NCI-H82 treated with DMSO at 0.1 percent for 48 hours (cell line): Measurements from ENCODE around the gene ZNF273.
"Not testable (repeated sequence)": the region's sequence is repeated elsewhere in the genome, so short reads cannot be mapped to it uniquely, and the experiment has no call there.

Source experiments
- DNase-seq: peaks from one replicate; lab custom pipeline; 2025; ENCODE audit not compliant: unreplicated experiment; lab: John Stamatoyannopoulos, UW

ZNF273 gene

DNA sequence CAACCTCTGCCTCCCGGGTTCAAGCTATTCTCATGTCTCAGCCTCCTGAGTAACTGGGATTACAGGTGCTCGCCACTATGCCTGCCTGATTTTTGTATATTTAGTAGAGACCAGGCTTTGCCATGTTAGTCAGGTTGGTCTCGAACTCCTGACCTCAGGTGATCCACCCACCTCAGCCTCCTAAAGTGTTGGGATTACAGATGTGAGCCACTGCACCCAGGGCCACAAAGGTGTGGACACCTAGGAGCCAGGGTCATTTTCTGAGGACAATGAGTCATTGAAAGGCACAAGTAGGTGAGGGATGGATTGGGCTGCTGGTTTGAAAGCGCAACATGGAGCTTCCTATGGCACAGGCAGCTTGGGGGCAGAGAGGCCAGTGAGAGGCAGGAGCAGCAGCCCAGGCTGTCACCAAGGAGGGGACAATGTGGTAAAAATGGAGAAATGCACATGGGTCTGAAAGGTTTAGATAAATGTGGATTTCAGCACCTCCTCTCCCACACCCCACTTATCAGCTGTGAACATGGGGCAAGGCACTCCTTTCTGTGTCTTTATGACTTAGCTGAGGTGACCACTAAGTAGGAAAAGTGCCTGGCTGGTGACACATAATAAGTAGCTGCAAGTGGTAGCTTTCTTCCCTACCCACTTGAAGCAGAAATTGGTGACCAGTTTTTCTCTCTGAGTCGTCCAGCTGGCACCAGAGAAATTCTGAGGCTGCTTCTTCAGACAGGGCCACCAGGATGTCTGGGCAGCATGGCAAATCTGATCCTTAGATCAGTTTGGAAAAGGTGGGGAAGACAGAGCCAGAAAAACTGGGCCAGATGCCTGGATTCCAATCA is 41.8 kb downstream of the ZNF273 start:
- not testable (repeated sequence) for DNase-seq

DNA sequence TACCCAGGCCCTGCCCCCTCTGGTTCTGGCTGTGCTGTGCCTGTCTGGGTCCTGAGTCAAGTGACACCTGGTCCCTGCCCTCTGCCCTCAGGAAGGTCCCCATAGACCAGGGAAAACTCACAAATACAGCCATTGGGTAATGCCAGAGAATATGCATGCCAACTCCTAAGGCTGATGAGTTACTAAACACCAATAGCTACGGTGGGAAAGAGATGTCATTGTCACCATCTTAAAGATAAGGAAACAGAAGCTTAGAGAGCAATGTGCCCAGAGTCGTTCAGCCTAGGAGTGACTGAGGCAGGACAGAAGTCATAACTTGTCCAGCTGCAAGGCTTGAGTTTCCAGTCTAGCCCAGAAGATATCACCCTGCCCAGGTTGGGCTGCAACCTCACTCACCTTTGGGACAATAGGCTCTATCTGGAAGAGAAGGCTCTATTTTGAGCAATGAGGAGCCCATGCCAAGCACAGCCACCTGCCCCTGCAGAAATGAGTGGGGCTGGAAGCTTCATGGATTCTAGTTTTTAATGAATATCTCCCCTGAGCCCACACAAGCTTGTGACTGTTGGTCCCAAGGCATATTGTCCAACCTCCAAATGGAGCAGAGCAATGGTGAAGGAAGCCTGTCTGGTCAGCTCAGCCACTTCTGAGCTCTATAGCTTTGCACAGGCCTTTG is 42.6 kb downstream of the ZNF273 start:
- DNase-seq: no peak

DNA sequence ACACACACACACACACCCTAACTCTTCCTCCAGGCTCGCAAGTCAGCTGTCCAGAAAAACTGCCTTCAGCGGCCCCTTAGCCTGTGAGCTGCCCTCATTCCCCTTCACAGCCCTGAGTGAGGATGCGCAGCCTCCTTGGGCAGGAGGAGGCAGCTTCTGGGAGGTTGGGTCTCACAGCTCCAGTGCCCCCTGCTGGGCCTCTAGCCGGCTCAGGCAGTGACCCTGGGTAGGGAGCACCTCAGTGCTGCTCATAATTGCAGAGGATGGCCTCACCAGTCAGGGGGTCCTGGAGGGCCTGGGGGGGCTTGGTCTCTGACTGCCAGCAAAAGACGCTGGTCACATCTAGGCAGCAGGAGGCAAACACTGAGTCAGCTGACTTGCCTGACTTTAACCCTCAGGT is 43.7 kb downstream of the ZNF273 start:
- no peak for DNase-seq

DNA sequence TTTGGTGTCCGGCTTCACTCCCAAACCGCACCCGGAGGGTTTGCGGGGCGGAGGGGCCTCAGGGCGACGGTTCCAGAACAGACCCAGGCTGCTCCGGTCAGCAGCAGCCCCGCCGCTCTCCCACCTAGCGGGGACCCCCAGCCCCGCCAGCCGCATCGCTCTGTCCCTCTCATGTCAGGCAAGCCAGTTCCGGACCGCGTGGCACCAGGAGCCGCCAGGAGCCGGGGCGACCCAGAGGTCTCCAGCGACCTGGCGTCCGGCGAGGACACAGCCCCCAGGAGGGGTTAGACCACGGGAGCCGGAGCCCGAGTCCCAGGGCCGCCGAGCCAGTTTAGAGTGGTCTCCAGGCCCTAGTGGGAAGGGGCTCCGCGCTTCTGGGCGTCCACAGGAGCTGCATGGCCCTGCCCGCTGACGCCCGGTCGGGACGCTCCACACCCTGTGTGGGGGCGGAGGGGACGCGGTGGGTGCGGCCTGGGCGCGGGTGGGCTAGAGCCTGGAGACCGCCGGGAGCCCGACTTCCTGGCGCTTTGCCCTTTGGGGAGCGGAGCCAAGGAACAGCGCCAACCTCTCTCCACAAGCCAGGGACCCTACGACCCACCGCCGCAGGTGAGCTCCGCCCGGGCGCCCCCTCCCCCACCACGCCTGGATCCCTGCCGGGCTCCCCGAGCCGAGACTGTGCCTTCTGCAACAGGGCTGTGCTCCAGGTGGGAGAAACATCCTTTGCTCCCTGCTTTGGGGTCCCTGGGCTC is 44.4 kb downstream of the ZNF273 start:
- no peak for DNase-seq

DNA sequence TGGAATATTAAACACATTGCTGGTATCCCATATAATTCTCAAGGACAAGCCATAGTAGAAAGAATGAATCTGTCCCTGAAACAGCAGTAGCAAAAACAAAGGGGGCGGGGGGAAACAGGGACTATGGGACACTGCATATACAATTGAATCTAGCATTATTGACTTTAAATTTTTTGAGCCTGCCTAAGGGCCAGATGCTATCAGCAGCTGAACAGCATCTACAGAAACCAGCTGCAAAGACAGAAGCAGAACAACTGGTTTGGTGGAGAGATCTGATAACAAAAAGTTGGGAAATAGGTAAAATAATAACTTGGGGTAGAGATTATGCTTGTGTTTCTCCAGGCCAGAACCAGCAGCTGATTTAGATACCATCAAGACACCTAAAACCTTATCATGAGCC is 45.7 kb downstream of the ZNF273 start:
- not testable (repeated sequence) for DNase-seq

GRCh38 chr7:64950673-64951072 is 47.6 kb downstream of the ZNF273 start:
- not testable (repeated sequence) for DNase-seq

DNA sequence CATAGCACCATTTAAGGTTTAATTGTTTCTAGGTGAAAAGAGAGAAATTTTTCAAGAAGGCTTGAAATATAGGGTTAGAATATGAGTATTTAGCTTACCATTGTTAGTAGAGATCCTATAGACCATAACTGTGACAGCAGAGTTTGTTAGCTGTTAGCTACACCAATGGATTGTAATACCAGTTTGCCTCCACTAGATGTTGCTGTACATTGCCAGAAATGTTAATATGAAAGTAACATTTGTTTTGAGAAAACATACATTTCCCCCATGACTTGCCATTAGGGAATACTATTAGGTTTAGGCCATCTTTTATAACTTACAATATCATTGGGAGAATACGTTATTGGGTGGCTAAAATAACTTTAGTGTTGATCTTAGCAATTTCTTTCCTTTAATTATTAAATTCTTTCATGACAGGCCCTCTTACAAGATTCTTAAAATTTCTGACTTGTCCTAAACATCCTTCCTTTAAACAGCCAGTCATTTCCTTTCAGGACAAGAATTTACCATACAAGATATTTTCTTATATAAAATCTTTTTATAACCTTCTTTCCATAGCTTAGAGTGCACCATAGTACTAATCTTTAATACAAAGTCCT is 48.3 kb downstream of the ZNF273 start:
- DNase-seq: no peak

DNA sequence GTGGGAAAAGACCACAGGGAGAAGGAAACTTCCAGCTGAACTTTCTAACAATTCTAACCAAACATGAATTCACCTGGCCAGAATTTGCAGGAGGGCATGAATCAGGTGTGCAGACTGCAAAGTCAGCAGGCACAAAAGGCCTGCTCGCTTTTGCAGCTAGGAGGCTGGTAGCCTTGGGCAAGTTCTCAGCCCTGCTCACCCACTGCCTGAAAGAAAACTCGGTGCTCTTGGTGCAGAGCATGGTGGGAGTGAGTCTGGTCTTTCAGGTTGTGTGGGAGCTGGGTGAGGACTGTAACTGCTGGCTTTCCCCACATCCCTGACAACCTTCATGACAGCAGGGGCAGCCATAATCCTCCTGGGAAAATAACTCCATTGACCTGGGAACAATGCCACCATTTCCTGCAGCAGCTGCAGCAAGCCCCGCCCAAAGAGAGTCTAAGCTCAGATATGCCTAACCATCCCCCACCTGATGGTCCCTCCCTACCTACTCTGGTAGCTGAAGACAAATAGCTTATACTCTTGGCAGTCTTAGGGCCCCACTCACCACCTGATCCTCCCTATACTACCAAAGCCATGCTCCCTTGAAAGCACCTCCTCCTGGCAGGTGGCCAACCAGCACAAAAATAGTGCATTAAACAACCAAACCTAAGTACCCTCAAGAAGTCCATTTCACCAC is 56.1 kb downstream of the ZNF273 start:
- peak; percentile 4 for DNase-seq

DNA sequence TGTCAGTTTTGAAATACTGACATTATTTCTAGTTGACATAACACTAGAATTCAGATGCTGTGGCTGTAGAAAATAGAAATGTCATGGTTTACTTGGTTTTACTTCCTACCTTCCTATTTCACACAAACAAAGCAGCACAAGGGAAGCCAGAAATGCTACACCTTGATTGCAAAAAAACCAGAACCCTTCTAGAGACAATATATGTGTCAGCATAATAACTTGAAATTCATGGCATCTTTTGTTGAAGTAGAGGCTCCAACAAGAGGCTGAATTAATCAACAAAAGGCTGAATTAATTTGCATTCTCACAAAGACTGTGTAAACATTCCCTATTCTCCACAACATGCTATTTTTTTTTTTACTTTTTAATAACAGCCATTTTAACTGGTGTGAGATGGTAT is 62.5 kb downstream of the ZNF273 start:
- DNase-seq: no peak

GRCh38 chr7:64978497-64979203 is 75.6 kb downstream of the ZNF273 start:
- no peak for DNase-seq
